NT2/D1 (cell line): ENCODE data around the gene SRP9.

Source experiments
- SUZ12 ChIP-seq: IDR thresholded peaks from 2 replicates; pipeline ENCODE4 v1.6.1; 2011; ENCODE audit not compliant: insufficient read length, insufficient read depth; ENCODE audit errors: extremely low read depth
- YY1 ChIP-seq: IDR thresholded peaks from 2 replicates; pipeline ENCODE4 v1.6.1; 2011; ENCODE audit not compliant: insufficient read length, insufficient read depth
- ZNF274 ChIP-seq: IDR thresholded peaks from 2 replicates; pipeline ENCODE4 v1.6.1; 2011; ENCODE audit warnings: mild to moderate bottlenecking, low read depth, low read length

- no peak for TF ChIP-seq YY1
- TF ChIP-seq ZNF274, result no peak
- no peak for TF ChIP-seq SUZ12
Measured at GRCh38 chr1:225830841-225831240, 53.2 kb downstream of the SRP9 start.
